GM12872 (cell line): ENCODE measurements around the gene C1orf105.

Experiments
- TF ChIP-seq, protein P1 (sequence below): IDR thresholded peaks from 3 replicates; pipeline ENCODE4 v1.5.1; 2011; ENCODE audit warnings: low read depth, mild to moderate bottlenecking, low read length, moderate library complexity; ENCODE audit not compliant: insufficient read depth

C1orf105 gene

GRCh38 chr1:172489847-172490246, 69.4 kb downstream of the C1orf105 start:
- TF ChIP-seq, protein P1, sequence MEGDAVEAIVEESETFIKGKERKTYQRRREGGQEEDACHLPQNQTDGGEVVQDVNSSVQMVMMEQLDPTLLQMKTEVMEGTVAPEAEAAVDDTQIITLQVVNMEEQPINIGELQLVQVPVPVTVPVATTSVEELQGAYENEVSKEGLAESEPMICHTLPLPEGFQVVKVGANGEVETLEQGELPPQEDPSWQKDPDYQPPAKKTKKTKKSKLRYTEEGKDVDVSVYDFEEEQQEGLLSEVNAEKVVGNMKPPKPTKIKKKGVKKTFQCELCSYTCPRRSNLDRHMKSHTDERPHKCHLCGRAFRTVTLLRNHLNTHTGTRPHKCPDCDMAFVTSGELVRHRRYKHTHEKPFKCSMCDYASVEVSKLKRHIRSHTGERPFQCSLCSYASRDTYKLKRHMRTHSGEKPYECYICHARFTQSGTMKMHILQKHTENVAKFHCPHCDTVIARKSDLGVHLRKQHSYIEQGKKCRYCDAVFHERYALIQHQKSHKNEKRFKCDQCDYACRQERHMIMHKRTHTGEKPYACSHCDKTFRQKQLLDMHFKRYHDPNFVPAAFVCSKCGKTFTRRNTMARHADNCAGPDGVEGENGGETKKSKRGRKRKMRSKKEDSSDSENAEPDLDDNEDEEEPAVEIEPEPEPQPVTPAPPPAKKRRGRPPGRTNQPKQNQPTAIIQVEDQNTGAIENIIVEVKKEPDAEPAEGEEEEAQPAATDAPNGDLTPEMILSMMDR: no peak

DNA sequence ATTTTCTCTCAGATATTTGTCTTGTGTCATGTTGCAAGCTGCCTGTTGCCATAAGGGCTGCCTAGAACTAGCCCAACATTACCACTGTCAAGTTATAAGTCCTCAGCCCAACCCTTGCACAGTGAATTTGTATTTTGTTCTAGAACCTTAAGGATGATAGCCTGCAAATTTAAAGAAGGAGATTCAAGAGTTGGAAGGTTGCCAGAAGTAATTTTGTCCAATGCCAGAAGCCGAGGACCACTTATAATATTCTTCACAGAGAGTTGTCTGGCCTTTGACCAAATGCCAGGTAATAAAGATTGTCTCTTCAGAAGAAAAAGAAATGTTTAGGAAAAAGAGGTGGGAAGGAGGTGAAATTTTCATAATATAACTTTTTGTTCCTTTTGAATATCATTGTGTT, 71.9 kb downstream of the C1orf105 start:
- TF ChIP-seq, protein P1: no peak

DNA sequence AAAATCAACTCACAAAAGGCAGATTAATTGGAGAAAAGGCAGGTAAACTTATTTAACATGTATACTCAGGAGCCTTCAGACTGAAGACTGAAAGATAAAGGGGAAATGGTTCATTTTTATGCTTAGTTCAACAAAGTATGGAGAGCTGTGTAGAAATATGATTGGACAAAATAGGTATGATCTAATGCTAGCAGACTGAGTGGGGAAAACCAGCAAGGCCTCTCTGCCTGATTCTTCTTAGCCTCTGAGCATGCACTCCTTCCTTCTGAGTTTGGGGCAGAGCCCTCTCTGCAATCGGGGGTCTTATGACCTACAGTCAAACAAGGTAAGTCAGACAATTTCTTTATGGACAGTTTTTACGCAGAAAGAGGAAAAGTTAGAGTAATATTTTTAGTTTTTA, 73.7 kb downstream of the C1orf105 start:
- TF ChIP-seq, protein P1: no peak

DNA sequence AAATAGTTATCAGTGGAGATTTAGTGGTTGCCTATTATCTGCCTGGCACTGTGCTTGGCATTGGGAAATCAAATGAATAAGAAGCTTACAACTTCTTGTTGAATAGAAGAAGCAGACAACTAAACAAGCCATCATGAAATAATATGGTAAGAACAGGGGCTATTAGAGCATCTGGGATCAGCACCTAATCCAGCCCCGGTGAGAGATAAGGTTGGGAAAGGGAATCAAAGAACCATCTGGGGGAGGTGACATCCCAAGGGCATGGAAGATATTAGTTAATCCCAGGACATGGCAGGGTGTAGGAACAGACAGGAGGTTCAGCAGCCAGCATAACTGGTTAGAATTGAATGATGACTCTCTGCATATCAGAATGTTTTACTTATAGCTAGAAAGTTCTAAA, 76.2 kb downstream of the C1orf105 start:
- TF ChIP-seq, protein P1: no peak

- TF ChIP-seq, protein P1: no peak
These were observed 76.7 kb downstream of the C1orf105 start for GRCh38 chr1:172497230-172497629.

DNA sequence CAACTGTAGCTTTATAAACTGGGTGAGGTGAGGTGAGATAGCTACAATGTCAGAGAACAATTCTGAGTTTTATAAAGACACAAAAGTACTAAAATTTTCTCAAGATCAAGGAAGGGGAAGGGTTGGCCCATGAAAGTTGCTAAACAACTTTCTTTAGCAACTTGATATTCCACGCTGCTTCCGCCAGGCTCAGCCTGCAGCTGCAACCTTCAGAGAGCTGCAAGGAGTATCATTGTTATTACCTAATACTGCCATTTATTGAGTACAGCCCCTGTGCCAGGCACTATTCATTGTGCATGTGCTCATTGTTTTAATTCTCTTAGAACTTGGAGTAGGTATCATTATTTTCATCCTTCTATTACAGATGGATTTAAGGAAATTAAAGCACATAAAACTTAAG, 78.4 kb downstream of the C1orf105 start:
- TF ChIP-seq, protein P1: no peak

DNA sequence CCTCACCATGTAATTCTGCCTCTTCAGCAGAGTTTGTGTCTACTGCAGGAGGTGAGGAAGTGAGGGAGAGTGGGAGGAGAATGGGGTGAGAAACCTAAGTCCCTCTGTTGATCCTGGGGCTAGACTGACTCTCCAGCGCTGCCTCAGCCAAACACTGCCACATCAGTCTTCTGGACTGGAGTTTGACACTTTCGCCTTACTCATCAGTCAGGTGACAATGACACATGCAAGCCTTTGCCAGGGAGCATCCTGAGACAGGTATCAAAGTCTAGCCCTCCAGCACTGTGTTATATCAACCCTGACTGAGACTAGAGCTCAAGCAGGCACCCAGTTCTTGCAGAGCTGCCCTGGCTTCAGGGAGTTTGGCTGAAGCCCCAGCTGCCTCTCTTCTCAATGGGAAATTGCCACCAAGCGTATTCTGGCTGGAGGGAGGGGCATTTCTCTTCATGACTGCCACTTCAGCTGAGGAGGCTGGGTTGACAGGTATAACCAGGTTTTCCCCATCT, 79.2 kb downstream of the C1orf105 start:
- TF ChIP-seq, protein P1: no peak
